ENCODE data around the gene DGKD. TPM values are rescaled to one million over a fixed set of nuclear protein-coding genes. Genes with fewer than 3 reads are reported as not detected.

Gene DGKD
- total RNA-seq, 1 donor from 2014 or later: 72.5 TPM

- Mint-ChIP-seq H3K4me1 (ENCODE audit: unreplicated experiment) (no peaks in the 10 kb centered on the region), H3K27ac (no peak overlapping the region), H3K9me3 (no peaks in the 10 kb centered on the region), H3K4me3 (no peak overlapping the region), H3K36me3 (no peaks in the 10 kb centered on the region), H3K27me3 (no peaks in the 10 kb centered on the region)
- no peak for TF ChIP-seq CTCF (conservative IDR thresholded peaks at IDR 0.05)
- no peak for DNase-seq (ENCODE audit: extremely low spot score, unreplicated experiment)
Measured at GRCh38 chr2:233437439-233437955, 83.2 kb downstream of the DGKD start.

- Mint-ChIP-seq H3K36me3 (no peaks in the 10 kb centered on the region), H3K27me3 (no peaks in the 10 kb centered on the region), H3K27ac (no peak overlapping the region), H3K4me3 (no peak overlapping the region), H3K4me1 (ENCODE audit: unreplicated experiment) (peaks cover 4% of the 10 kb centered on the region), H3K9me3 (no peaks in the 10 kb centered on the region)
- DNase-seq (ENCODE audit: extremely low spot score, unreplicated experiment): no peak
- TF ChIP-seq CTCF (conservative IDR thresholded peaks at IDR 0.05): no peak
Measured at GRCh38 chr2:233438573-233439147, 84.4 kb downstream of the DGKD start.

GRCh38 chr2:233439191-233439590, 84.9 kb downstream of the DGKD start:
- Mint-ChIP-seq H3K36me3 (no peaks in the 10 kb centered on the region), H3K4me1 (ENCODE audit: unreplicated experiment) (peaks cover 4% of the 10 kb centered on the region), H3K9me3 (no peaks in the 10 kb centered on the region), H3K27me3 (no peaks in the 10 kb centered on the region), H3K4me3 (no peak overlapping the region), H3K27ac (no peak overlapping the region)
- TF ChIP-seq CTCF (conservative IDR thresholded peaks at IDR 0.05): no peak
- no peak for DNase-seq (ENCODE audit: extremely low spot score, unreplicated experiment)

- Mint-ChIP-seq H3K4me3 (no peak overlapping the region), H3K36me3 (peaks cover 3% of the 10 kb centered on the region), H3K9me3 (no peaks in the 10 kb centered on the region), H3K27ac (no peak overlapping the region), H3K27me3 (no peaks in the 10 kb centered on the region), H3K4me1 (ENCODE audit: unreplicated experiment) (peaks cover 4% of the 10 kb centered on the region)
- TF ChIP-seq CTCF (conservative IDR thresholded peaks at IDR 0.05): no peak
- no peak for DNase-seq (ENCODE audit: extremely low spot score, unreplicated experiment)
Measured at GRCh38 chr2:233440314-233440713, 86.0 kb downstream of the DGKD start.

- H3K27ac Mint-ChIP-seq: no peak overlapping the region
- peaks cover 4% of the 10 kb centered on the region for H3K4me1 Mint-ChIP-seq (ENCODE audit: unreplicated experiment)
- H3K9me3 Mint-ChIP-seq: no peaks in the 10 kb centered on the region
- H3K27me3 Mint-ChIP-seq: no peaks in the 10 kb centered on the region
- DNase-seq (ENCODE audit: extremely low spot score, unreplicated experiment): no peak
- H3K4me3 Mint-ChIP-seq: no peak overlapping the region
- no peak for TF ChIP-seq CTCF (conservative IDR thresholded peaks at IDR 0.05)
- H3K36me3 Mint-ChIP-seq: peaks cover 3% of the 10 kb centered on the region
Measured at GRCh38 chr2:233440714-233441113, 86.4 kb downstream of the DGKD start.
